Lung (tissue), 12 donors: ENCODE results near the gene PIWIL1. TPM values are rescaled to one million over a fixed set of nuclear protein-coding genes. Genes with fewer than 3 reads are reported as not detected.

Experiments used
- ATAC-seq: fragments of 200-7000 bp; cut with Tn5 transposase; one replicate; pipeline ENCODE4 v1.9.1; 2020; ENCODE audit warnings: moderate number of reproducible peaks; ENCODE audit not compliant: insufficient read depth, low FRiP score
- DNase-seq, 3 donors: peaks; one replicate each; pipeline ENCODE4 v3.0.0-alpha.2; 2013 to 2017
- H3K27ac ChIP-seq, 2 donors: one replicate each; pipeline ENCODE4 v1.5.1; 2013; ENCODE audit warnings: mild to moderate bottlenecking in 2 of 2, moderate library complexity in 2 of 2, control low read depth in 1 of 2, inconsistent platforms in 1 of 2, low read depth in 1 of 2, low read length in 1 of 2
- H3K27me3 ChIP-seq, 3 donors: one replicate each; pipeline ENCODE4 v1.5.1; 2013; ENCODE audit warnings: low read length in 2 of 3; ENCODE audit not compliant: control insufficient read depth in 3 of 3, insufficient read depth in 3 of 3
- H3K36me3 ChIP-seq, 4 donors: one replicate each; pipeline ENCODE4 v1.5.1; 2013; ENCODE audit warnings: low read length in 4 of 4, mild to moderate bottlenecking in 1 of 4, moderate library complexity in 1 of 4; ENCODE audit not compliant: control insufficient read depth in 4 of 4, insufficient read depth in 4 of 4
- H3K4me1 ChIP-seq, 5 donors: one replicate each; pipeline ENCODE4 v1.5.1; 2013; ENCODE audit warnings: low read length in 5 of 5, mild to moderate bottlenecking in 2 of 5, moderate library complexity in 1 of 5; ENCODE audit not compliant: control insufficient read depth in 5 of 5, insufficient read depth in 5 of 5
- H3K4me3 ChIP-seq: one replicate; pipeline ENCODE4 v1.5.1; 2013; ENCODE audit warnings: mild to moderate bottlenecking, control low read depth, moderate library complexity
- H3K9ac ChIP-seq, 2 donors: one replicate each; pipeline ENCODE4 v1.5.1; 2013; ENCODE audit warnings: low read length in 2 of 2, control low read depth in 1 of 2; ENCODE audit not compliant: insufficient read depth in 1 of 2
- H3K9me3 ChIP-seq, 4 donors: one replicate each; pipeline ENCODE4 v1.5.1; 2013; ENCODE audit warnings: low read length in 3 of 4, mild to moderate bottlenecking in 1 of 4, moderate library complexity in 1 of 4; ENCODE audit not compliant: control insufficient read depth in 4 of 4, insufficient read depth in 3 of 4
- CTCF ChIP-seq: IDR thresholded peaks from 2 replicates; pipeline ENCODE4 v1.5.1; 2012; ENCODE audit warnings: mild to moderate bottlenecking; ENCODE audit errors: control extremely low read depth, extremely low read depth
- WGBS, 2 donors: extraction: QIAGEN DNeasy Blood & Tissue Kit; methylation state at CpG; one replicate each; pipeline ENCODE4 v1.1.7; 2013; 5-methylcytosine and 5-hydroxymethylcytosine counted together
- polyA plus RNA-seq, 2 donors: library from polyadenylated mRNA; stranded (reverse); fragments of 200-250 nt; gene quantifications; one replicate each; pipeline ENCODE4 v1.2.1, GENCODE V29; 2013
- total RNA-seq, 2 donors: library from RNA; depleted of rRNA in 1 of 2; stranded (reverse); fragments of >200 nt in 1 of 2; gene quantifications; one replicate each; pipeline ENCODE4 v1.2.1, GENCODE V29; 2014 to 2021
- donor health status: control.
- donor health status: control.
- donor health status: Bipolar disorder and iron deficiency.
- donor health status: healthy.
- donor health status: DM: yes; HTN: yes; CAD: no.

Gene PIWIL1
- total and polyA plus RNA-seq, 4 donors, result not detected

- 42 to 55% methylated on average over 15 of the region's 15 CpGs for WGBS, 2 donors
- H3K9me3 ChIP-seq, result no peaks in the 10 kb centered on the region
- no peak for DNase-seq
- peaks cover 6 to 28% (median 20%) of the 10 kb centered on the region in 3 donors for H3K27me3 ChIP-seq
- no peak overlapping the region for H3K9ac ChIP-seq
- no peak overlapping the region for H3K27ac ChIP-seq
- no peak for ATAC-seq
- TF ChIP-seq CTCF, result no peak
- H3K4me3 ChIP-seq, result no peak overlapping the region
- no peaks in the 10 kb centered on the region for H3K36me3 ChIP-seq
- H3K4me1 ChIP-seq, result peaks cover 0 to 8% (median 0%) of the 10 kb centered on the region in 5 donors
Observed at GRCh38 chr12:130339951-130340350, 2.3 kb downstream of the PIWIL1 start.

GRCh38 chr12:130342442-130342841 is 4.8 kb downstream of the PIWIL1 start:
- ATAC-seq (no peak), DNase-seq (no peak)
- Histone ChIP-seq H3K4me3 (no peak overlapping the region), H3K9ac (no peak overlapping the region), H3K9me3 (no peaks in the 10 kb centered on the region), H3K36me3 (no peaks in the 10 kb centered on the region), H3K27me3 (peaks cover 3 to 27% (median 23%) of the 10 kb centered on the region in 3 donors), H3K4me1 (peaks cover 0 to 8% (median 0%) of the 10 kb centered on the region in 5 donors), H3K27ac (no peak overlapping the region)
- TF ChIP-seq CTCF, result no peak
- 40 to 41% methylated on average over 8 of the region's 8 CpGs for WGBS, 2 donors

GRCh38 chr12:130342842-130343241 is 5.2 kb downstream of the PIWIL1 start:
- TF ChIP-seq CTCF, result no peak
- H3K9ac ChIP-seq, result no peak overlapping the region
- no peak for DNase-seq
- 82 to 84% methylated on average over 5 of the region's 5 CpGs for WGBS, 2 donors
- peaks cover 0 to 8% (median 0%) of the 10 kb centered on the region in 5 donors for H3K4me1 ChIP-seq
- no peak overlapping the region for H3K4me3 ChIP-seq
- ATAC-seq, result no peak
- no peaks in the 10 kb centered on the region for H3K36me3 ChIP-seq
- H3K27ac ChIP-seq, result no peak overlapping the region
- H3K9me3 ChIP-seq, result no peaks in the 10 kb centered on the region
- peaks cover under 1 to 27% (median 27%) of the 10 kb centered on the region in 3 donors for H3K27me3 ChIP-seq

DNA sequence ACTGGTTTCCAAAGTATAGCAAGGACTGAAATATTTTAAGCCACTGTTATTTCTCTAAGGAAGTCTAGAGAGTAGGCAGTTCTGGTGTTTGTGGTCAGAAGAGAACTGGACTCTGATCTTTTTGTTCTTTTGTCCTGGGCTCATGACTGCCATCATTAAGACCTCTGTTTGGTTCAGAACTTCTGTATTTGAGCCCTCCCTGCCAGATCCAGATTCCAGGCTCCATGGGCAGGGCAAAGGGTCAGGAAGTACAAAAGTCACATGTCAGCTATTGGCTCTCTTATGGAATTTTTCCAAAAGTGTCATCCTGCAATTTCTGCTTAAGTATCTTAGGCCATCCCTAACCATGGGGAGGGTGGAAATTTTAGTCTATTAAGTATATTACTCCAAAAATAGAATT is 6.8 kb downstream of the PIWIL1 start:
- ATAC-seq (no peak), DNase-seq (no peak)
- peaks cover 0 to 32% (median 24%) of the 10 kb centered on the region in 3 donors for H3K27me3 ChIP-seq
- H3K4me1 ChIP-seq, result peaks cover 0 to 3% (median 0%) of the 10 kb centered on the region in 5 donors
- no peak for TF ChIP-seq CTCF
- no peak overlapping the region for H3K4me3 ChIP-seq
- H3K36me3 ChIP-seq, result no peaks in the 10 kb centered on the region
- no peak overlapping the region for H3K9ac ChIP-seq
- no peaks in the 10 kb centered on the region for H3K9me3 ChIP-seq
- H3K27ac ChIP-seq, result no peak overlapping the region
